Upper lobe of left lung (tissue), 4 donors: ENCODE data around the gene IGFBP3.

Source experiments
- POLR2A ChIP-seq, 4 donors: fragments of 450-650 bp; IDR thresholded peaks; one replicate each; pipeline ENCODE4 v1.5.1; 2016 to 2017; ENCODE audit warnings: antibody characterized with exemption in 4 of 4, mild to moderate bottlenecking in 2 of 4
- POLR2AphosphoS5 ChIP-seq, 2 donors: sonication (generic); formaldehyde crosslinking; IDR thresholded peaks; one replicate each; pipeline ENCODE4 v1.5.1; 2017; ENCODE audit warnings: antibody characterized with exemption in 2 of 2
- TF ChIP-seq, protein P1 (sequence below), 6 experiments: fragments of 450-650 bp in 4 of 6; fragments of 200-600 bp in 2 of 6; sonication (generic) in 2 of 6; IDR thresholded peaks; one replicate each; pipeline ENCODE4 v1.5.1; 2016 to 2019; ENCODE audit warnings: antibody characterized with exemption in 6 of 6

DNA sequence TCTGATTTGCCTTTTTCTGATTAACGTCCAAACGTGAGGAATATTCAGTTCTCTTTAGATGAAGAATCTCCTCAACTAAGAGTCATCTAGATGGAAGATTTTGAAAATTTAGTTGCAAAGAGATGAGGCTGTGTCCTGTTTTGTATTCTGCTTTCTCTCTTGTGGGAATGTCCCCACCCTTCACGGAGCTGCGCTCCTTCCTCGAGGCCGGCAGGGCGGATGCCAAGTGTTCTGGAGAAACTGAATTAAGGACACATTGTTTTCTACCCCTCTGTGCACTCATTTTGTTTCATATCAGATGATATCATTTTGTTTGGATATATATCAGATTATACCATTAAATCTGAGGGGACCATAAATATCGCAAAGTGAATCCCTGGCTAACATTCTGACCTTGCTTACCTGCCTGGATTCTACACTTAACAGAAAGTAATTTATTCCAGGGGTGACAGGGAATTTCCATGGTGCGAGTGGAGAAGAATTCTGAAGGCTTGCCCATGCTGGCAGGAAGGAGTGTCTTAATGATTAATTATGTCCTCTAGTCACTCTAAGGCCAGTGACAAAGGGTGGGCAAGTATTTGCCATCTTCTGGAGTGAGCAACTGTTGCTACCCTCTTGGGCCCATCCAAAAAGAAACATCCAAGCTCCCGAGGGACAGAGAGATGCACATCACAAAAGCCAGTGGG lies 47.9 kb upstream of the IGFBP3 start:
- TF ChIP-seq, protein P1, sequence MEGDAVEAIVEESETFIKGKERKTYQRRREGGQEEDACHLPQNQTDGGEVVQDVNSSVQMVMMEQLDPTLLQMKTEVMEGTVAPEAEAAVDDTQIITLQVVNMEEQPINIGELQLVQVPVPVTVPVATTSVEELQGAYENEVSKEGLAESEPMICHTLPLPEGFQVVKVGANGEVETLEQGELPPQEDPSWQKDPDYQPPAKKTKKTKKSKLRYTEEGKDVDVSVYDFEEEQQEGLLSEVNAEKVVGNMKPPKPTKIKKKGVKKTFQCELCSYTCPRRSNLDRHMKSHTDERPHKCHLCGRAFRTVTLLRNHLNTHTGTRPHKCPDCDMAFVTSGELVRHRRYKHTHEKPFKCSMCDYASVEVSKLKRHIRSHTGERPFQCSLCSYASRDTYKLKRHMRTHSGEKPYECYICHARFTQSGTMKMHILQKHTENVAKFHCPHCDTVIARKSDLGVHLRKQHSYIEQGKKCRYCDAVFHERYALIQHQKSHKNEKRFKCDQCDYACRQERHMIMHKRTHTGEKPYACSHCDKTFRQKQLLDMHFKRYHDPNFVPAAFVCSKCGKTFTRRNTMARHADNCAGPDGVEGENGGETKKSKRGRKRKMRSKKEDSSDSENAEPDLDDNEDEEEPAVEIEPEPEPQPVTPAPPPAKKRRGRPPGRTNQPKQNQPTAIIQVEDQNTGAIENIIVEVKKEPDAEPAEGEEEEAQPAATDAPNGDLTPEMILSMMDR (IDR thresholded peaks at IDR 0.05), result no peak
- TF ChIP-seq POLR2A (IDR thresholded peaks at IDR 0.05), result no peak
- TF ChIP-seq POLR2AphosphoS5 (IDR thresholded peaks at IDR 0.05), result no peak
